MM.1S (cell line): ENCODE results near the gene PTPRD.

ENCODE experiments used
- DNase-seq: peaks from one replicate; pipeline ENCODE4 v3.0.0-alpha.2; 2015
- H2AFZ ChIP-seq: fragments of 300-600 bp; sonication (generic); 2 replicates; pipeline ENCODE4 v1.6.0; 2016; ENCODE audit warnings: antibody characterized with exemption, low read length
- H3F3A ChIP-seq: fragments of 300-600 bp; sonication (generic); 2 replicates; pipeline ENCODE4 v1.6.1; 2016; ENCODE audit warnings: mild to moderate bottlenecking, antibody characterized with exemption, low read length, moderate library complexity, mixed read lengths; ENCODE audit not compliant: insufficient read depth
- H3K27ac ChIP-seq: fragments of 300-600 bp; sonication (generic); 2 replicates; pipeline ENCODE4 v1.5.1; 2016; ENCODE audit warnings: mild to moderate bottlenecking, low read length
- H3K27me3 ChIP-seq: fragments of 300-600 bp; sonication (generic); replicated peaks from 2 replicates; pipeline ENCODE4 v1.6.0; 2016; ENCODE audit warnings: low read length; ENCODE audit not compliant: insufficient read depth
- H3K36me3 ChIP-seq: fragments of 300-600 bp; sonication (generic); replicated peaks from 2 replicates; pipeline ENCODE4 v1.6.1; 2016; ENCODE audit warnings: mild to moderate bottlenecking, low read length, mixed read lengths; ENCODE audit not compliant: insufficient read depth
- H3K4me1 ChIP-seq: fragments of 300-600 bp; sonication (generic); 2 replicates; pipeline ENCODE4 v1.6.1; 2016; ENCODE audit warnings: low read length, mixed read lengths
- H3K4me2 ChIP-seq: fragments of 300-600 bp; sonication (generic); 2 replicates; pipeline ENCODE4 v1.6.0; 2016; ENCODE audit warnings: low read depth, low read length
- H3K4me3 ChIP-seq: fragments of 300-600 bp; sonication (generic); 2 replicates; pipeline ENCODE4 v1.5.1; 2016; ENCODE audit warnings: low read length, mixed read lengths
- H3K79me2 ChIP-seq: fragments of 300-600 bp; sonication (generic); 2 replicates; pipeline ENCODE4 v1.6.1; 2016; ENCODE audit warnings: mixed run types, low read length, mixed read lengths
- H3K9ac ChIP-seq: fragments of 300-600 bp; sonication (generic); 2 replicates; pipeline ENCODE4 v1.6.1; 2016; ENCODE audit warnings: low read length, mixed read lengths
- H3K9me2 ChIP-seq: fragments of 300-600 bp; sonication (generic); replicated peaks from 2 replicates; pipeline ENCODE4 v1.6.1; 2016; ENCODE audit warnings: mild to moderate bottlenecking, low read length, mixed read lengths; ENCODE audit not compliant: insufficient read depth
- H3K9me3 ChIP-seq: fragments of 300-600 bp; sonication (generic); replicated peaks from 2 replicates; pipeline ENCODE4 v1.6.1; 2016; ENCODE audit warnings: mild to moderate bottlenecking, low read length, mixed read lengths; ENCODE audit not compliant: insufficient read depth
- H4K20me1 ChIP-seq: fragments of 300-600 bp; sonication (generic); 2 replicates; pipeline ENCODE4 v1.6.1; 2016; ENCODE audit warnings: mild to moderate bottlenecking, low read length, moderate library complexity, mixed read lengths; ENCODE audit not compliant: insufficient read depth
- CTCF ChIP-seq: fragments of 300-600 bp; sonication (generic); IDR thresholded peaks from 2 replicates; pipeline ENCODE4 v1.5.1; 2016; ENCODE audit warnings: antibody characterized with exemption, low read length, mixed read lengths
- EZH2 ChIP-seq: fragments of 300-600 bp; sonication (generic); optimal IDR thresholded peaks from 2 replicates; pipeline ENCODE3; 2017; ENCODE audit warnings: low read depth, mild to moderate bottlenecking, antibody characterized with exemption, low read length, mixed read lengths
- EZH2phosphoT487 ChIP-seq: fragments of 300-600 bp; sonication (generic); IDR thresholded peaks from 2 replicates; pipeline ENCODE4 v1.6.1; 2018; ENCODE audit warnings: antibody characterized with exemption, low read length

PTPRD gene

GRCh38 chr9:8779478-8779877 lies 1833.3 kb downstream of the PTPRD start:
- H3K4me2 ChIP-seq, result no peak overlapping the region
- H3K79me2 ChIP-seq, result no peaks in the 10 kb centered on the region
- no peaks in the 10 kb centered on the region for H3K4me1 ChIP-seq
- no peaks in the 10 kb centered on the region for H4K20me1 ChIP-seq
- H3F3A ChIP-seq, result no peaks in the 10 kb centered on the region
- H3K4me3 ChIP-seq, result no peak overlapping the region
- H2AFZ ChIP-seq, result no peak overlapping the region
- H3K9ac ChIP-seq, result no peak overlapping the region
- H3K9me3 ChIP-seq, result no peaks in the 10 kb centered on the region
- TF ChIP-seq EZH2, result no peak
- no peak for TF ChIP-seq CTCF
- no peak for TF ChIP-seq EZH2phosphoT487
- H3K36me3 ChIP-seq, result no peaks in the 10 kb centered on the region
- no peaks in the 10 kb centered on the region for H3K9me2 ChIP-seq
- DNase-seq, result no peak
- H3K27me3 ChIP-seq, result no peaks in the 10 kb centered on the region
- no peak overlapping the region for H3K27ac ChIP-seq

- Histone ChIP-seq H3K27me3 (no peaks in the 10 kb centered on the region), H3K4me3 (no peak overlapping the region), H3K9ac (no peak overlapping the region), H3K4me2 (no peak overlapping the region), H3F3A (no peaks in the 10 kb centered on the region), H3K27ac (no peak overlapping the region), H3K9me2 (no peaks in the 10 kb centered on the region), H3K79me2 (no peaks in the 10 kb centered on the region), H4K20me1 (no peaks in the 10 kb centered on the region), H3K36me3 (no peaks in the 10 kb centered on the region), H3K4me1 (no peaks in the 10 kb centered on the region), H2AFZ (no peak overlapping the region), H3K9me3 (no peaks in the 10 kb centered on the region)
- no peak for DNase-seq
- TF ChIP-seq EZH2phosphoT487 (no peak), EZH2 (no peak), CTCF (no peak)
These were observed 1834.4 kb downstream of the PTPRD start for GRCh38 chr9:8778356-8778755.

- H4K20me1 ChIP-seq, result no peaks in the 10 kb centered on the region
- TF ChIP-seq EZH2 (no peak), CTCF (no peak), EZH2phosphoT487 (no peak)
- no peaks in the 10 kb centered on the region for H3K4me1 ChIP-seq
- DNase-seq, result no peak
- H3K9ac ChIP-seq, result no peak overlapping the region
- no peaks in the 10 kb centered on the region for H3K9me2 ChIP-seq
- H3K4me3 ChIP-seq, result no peak overlapping the region
- H3F3A ChIP-seq, result no peaks in the 10 kb centered on the region
- H3K9me3 ChIP-seq, result no peaks in the 10 kb centered on the region
- H3K79me2 ChIP-seq, result no peaks in the 10 kb centered on the region
- no peaks in the 10 kb centered on the region for H3K36me3 ChIP-seq
- H3K4me2 ChIP-seq, result no peak overlapping the region
- no peak overlapping the region for H3K27ac ChIP-seq
- H2AFZ ChIP-seq, result no peak overlapping the region
- no peaks in the 10 kb centered on the region for H3K27me3 ChIP-seq
These were observed 1840.5 kb downstream of the PTPRD start for GRCh38 chr9:8772302-8772701.

GRCh38 chr9:8769153-8769552 lies 1843.6 kb downstream of the PTPRD start:
- Histone ChIP-seq H3K27ac (no peak overlapping the region), H3F3A (no peaks in the 10 kb centered on the region), H3K4me1 (no peaks in the 10 kb centered on the region), H3K9ac (no peak overlapping the region), H3K79me2 (no peaks in the 10 kb centered on the region), H3K27me3 (no peaks in the 10 kb centered on the region), H3K4me3 (no peak overlapping the region), H3K36me3 (no peaks in the 10 kb centered on the region), H4K20me1 (no peaks in the 10 kb centered on the region), H3K9me2 (no peaks in the 10 kb centered on the region), H2AFZ (no peak overlapping the region), H3K4me2 (no peak overlapping the region), H3K9me3 (no peaks in the 10 kb centered on the region)
- DNase-seq, result no peak
- TF ChIP-seq EZH2, result no peak
- no peak for TF ChIP-seq CTCF
- no peak for TF ChIP-seq EZH2phosphoT487
